Gastrocnemius medialis (tissue), 4 donors: ENCODE data around the gene CDH23. TPM values are rescaled to one million over a fixed set of nuclear protein-coding genes. Genes with fewer than 3 reads are reported as not detected.
A peak's percentile ranks its signal among the peaks of the same experiment; 100 is the strongest.

ENCODE experiments used
- ATAC-seq, 2 donors: fragments of 150-250 bp; one replicate each; pipeline ENCODE4 v1.9.1; 2016
- DNase-seq, 2 donors: peaks; one replicate each; pipeline ENCODE4 v3.0.0-alpha.2; 2019
- H3K27ac ChIP-seq, 4 donors: fragments of 200-600 bp; sonication (generic); 1 replicate in 1 of 4; 2 replicates in 3 of 4; pipeline ENCODE4 v1.5.1; 2016 to 2018; ENCODE audit warnings: mild to moderate bottlenecking in 2 of 4, moderate library complexity in 1 of 4
- H3K27me3 ChIP-seq, 3 donors: fragments of 200-600 bp; sonication (generic) in 2 of 3; 1 replicate in 1 of 3; 2 replicates in 2 of 3; pipeline versions ENCODE4 v1.5.1 to v1.6.0; 2016 to 2019; ENCODE audit warnings: mild to moderate bottlenecking in 1 of 3, moderate library complexity in 1 of 3
- H3K36me3 ChIP-seq, 2 donors: fragments of 200-600 bp; sonication (generic) in 1 of 2; one replicate each; pipeline ENCODE4 v1.5.1; 2017 to 2018
- H3K4me1 ChIP-seq, 2 donors: fragments of 200-600 bp; sonication (generic) in 1 of 2; one replicate each; pipeline ENCODE4 v1.5.1; 2016 to 2017; ENCODE audit warnings: mild to moderate bottlenecking in 2 of 2
- H3K4me3 ChIP-seq, 4 donors: fragments of 200-600 bp; sonication (generic) in 3 of 4; 1 replicate in 1 of 4; 2 replicates in 3 of 4; pipeline ENCODE4 v1.5.1; 2016 to 2019; ENCODE audit warnings: mild to moderate bottlenecking in 2 of 4
- H3K9me3 ChIP-seq, 3 donors: fragments of 200-600 bp; sonication (generic) in 2 of 3; 1 replicate in 1 of 3; 2 replicates in 2 of 3; pipeline ENCODE4 v1.5.1; 2016 to 2019
- POLR2A ChIP-seq, 2 donors: fragments of 450-650 bp; IDR thresholded peaks; one replicate each; pipeline ENCODE4 v1.6.1; 2017; ENCODE audit warnings: antibody characterized with exemption in 2 of 2, mild to moderate bottlenecking in 2 of 2, moderate library complexity in 2 of 2
- in situ Hi-C, 4 donors: fragments of 200-750 bp; cut with MboI; loops; one replicate each; pipeline versions ENCODE4 v1.15.0 to v1.8.0; 2017; ENCODE audit warnings: low sequenced_read_pairs in 4 of 4
- intact Hi-C: fragments of 100-400 bp; cut with DNase I; formaldehyde crosslinking; loops from one replicate; pipeline ENCODE4 v1.15.1; 2023; ENCODE audit warnings: low total_unique reads
- total RNA-seq, 4 donors: library from RNA; depleted of rRNA; stranded (reverse); fragments of >200 nt; gene quantifications; one replicate each; pipeline versions ENCODE4 v1.1.0 to v1.2.3, GENCODE V29; 2016
- TF ChIP-seq, protein P1 (sequence below), 5 experiments: fragments of 450-650 bp in 3 of 5; fragments of 200-600 bp in 2 of 5; sonication (generic) in 2 of 5; IDR thresholded peaks in 4 of 5; conservative IDR thresholded peaks in 1 of 5; 1 replicate in 4 of 5; 2 replicates in 1 of 5; pipeline ENCODE4 v1.5.1; 2016 to 2019; ENCODE audit warnings: antibody characterized with exemption in 5 of 5, mild to moderate bottlenecking in 3 of 5, moderate library complexity in 3 of 5

The CDH23 gene
- total RNA-seq, 4 donors from 2014 or later = 0.53 to 1.8 (median 1.2) TPM

- no peaks in the 10 kb centered on the region for H3K36me3 ChIP-seq
- H3K27me3 ChIP-seq = no peaks in the 10 kb centered on the region
- in situ Hi-C loops (no loop called here), intact Hi-C loops (no loop called here)
- no peak for DNase-seq
- no peaks in the 10 kb centered on the region for H3K9me3 ChIP-seq
- no peak overlapping the region for H3K4me3 ChIP-seq
- peaks cover 10 to 11% of the 10 kb centered on the region in 2 donors for H3K4me1 ChIP-seq
- peak overlapping the region in 2 of 4 donors; percentile 45 to 76 for H3K27ac ChIP-seq
- TF ChIP-seq, protein P1, sequence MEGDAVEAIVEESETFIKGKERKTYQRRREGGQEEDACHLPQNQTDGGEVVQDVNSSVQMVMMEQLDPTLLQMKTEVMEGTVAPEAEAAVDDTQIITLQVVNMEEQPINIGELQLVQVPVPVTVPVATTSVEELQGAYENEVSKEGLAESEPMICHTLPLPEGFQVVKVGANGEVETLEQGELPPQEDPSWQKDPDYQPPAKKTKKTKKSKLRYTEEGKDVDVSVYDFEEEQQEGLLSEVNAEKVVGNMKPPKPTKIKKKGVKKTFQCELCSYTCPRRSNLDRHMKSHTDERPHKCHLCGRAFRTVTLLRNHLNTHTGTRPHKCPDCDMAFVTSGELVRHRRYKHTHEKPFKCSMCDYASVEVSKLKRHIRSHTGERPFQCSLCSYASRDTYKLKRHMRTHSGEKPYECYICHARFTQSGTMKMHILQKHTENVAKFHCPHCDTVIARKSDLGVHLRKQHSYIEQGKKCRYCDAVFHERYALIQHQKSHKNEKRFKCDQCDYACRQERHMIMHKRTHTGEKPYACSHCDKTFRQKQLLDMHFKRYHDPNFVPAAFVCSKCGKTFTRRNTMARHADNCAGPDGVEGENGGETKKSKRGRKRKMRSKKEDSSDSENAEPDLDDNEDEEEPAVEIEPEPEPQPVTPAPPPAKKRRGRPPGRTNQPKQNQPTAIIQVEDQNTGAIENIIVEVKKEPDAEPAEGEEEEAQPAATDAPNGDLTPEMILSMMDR (IDR thresholded peaks at IDR 0.05 in 4 of 5, conservative IDR thresholded peaks at IDR 0.05 in 1 of 5) = no peak
- TF ChIP-seq POLR2A (IDR thresholded peaks at IDR 0.05) = no peak
- no peak for ATAC-seq
These were observed 116.8 kb downstream of the CDH23 start for GRCh38 chr10:71513540-71513853.

DNA sequence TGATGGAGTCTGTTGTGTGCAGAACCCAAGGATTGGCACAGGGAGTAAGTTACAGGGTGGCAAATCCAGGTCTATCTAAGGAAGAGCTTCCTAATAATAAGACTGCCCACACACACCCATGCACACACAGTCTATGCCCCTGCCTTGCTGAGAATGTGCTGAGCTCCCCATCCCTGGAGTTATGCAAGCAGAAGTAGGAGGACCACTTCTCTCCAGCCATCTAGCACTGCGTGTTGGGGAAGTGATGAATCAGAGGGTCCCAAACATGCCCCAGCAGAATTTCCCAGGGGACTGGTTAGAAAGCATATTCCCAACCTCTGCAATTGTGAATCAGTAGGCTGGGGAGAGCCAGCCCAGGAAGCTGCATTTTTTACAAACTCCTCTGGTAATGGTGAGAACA, 117.2 kb downstream of the CDH23 start:
- intact Hi-C loops = no loop called here

DNA sequence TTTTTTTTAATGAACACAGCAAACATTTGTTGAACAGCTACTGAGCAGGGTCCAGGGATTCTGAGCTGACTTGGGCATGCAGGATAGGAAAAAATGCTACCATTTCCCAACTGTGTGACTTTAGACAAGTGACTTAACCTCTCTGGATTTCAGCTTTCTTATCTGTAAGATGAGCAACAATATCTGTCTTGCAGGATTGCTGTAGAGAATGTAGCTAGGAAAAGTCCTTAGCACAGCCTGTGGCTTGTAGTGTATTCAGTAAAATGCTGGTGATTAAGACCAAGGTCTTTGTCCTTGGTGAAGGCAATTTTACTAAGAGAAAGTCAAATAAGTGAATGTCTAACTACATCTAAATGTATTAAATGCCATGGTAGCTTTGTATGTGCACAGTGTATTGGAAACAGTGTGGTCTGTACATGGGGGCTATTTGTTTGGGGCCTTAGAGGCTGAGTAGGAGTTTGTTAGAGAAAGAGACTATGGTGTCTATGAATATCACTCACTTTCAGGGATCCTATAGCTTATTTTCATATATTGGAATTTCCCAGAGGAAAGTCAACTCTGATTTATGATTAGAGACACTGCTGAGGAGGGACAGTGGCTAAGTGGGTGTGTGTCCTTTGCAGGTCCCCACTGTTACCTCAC, 118.9 kb downstream of the CDH23 start:
- no peak for ATAC-seq
- no peaks in the 10 kb centered on the region for H3K27me3 ChIP-seq
- TF ChIP-seq, protein P1 (IDR thresholded peaks at IDR 0.05 in 4 of 5, conservative IDR thresholded peaks at IDR 0.05 in 1 of 5) = no peak
- TF ChIP-seq POLR2A (IDR thresholded peaks at IDR 0.05) = no peak
- H3K9me3 ChIP-seq = no peaks in the 10 kb centered on the region
- peaks cover 10 to 11% of the 10 kb centered on the region in 2 donors for H3K4me1 ChIP-seq
- in situ Hi-C loops (no loop called here), intact Hi-C loops (no loop called here)
- no peak overlapping the region for H3K27ac ChIP-seq
- H3K36me3 ChIP-seq = no peaks in the 10 kb centered on the region
- no peak overlapping the region for H3K4me3 ChIP-seq
- DNase-seq = no peak

More for the DNA sequence above, 117.2 kb downstream of the CDH23 start:
- Histone ChIP-seq H3K27me3 (no peaks in the 10 kb centered on the region), H3K4me3 (no peak overlapping the region), H3K27ac (no peak overlapping the region), H3K4me1 (peaks cover 10 to 11% of the 10 kb centered on the region in 2 donors), H3K36me3 (no peaks in the 10 kb centered on the region), H3K9me3 (no peaks in the 10 kb centered on the region)
- TF ChIP-seq POLR2A (IDR thresholded peaks at IDR 0.05) = no peak
- TF ChIP-seq, protein P1 (IDR thresholded peaks at IDR 0.05 in 4 of 5, conservative IDR thresholded peaks at IDR 0.05 in 1 of 5) = no peak
- ATAC-seq = no peak
- no peak for DNase-seq
- in situ Hi-C loops = no loop called here

DNA sequence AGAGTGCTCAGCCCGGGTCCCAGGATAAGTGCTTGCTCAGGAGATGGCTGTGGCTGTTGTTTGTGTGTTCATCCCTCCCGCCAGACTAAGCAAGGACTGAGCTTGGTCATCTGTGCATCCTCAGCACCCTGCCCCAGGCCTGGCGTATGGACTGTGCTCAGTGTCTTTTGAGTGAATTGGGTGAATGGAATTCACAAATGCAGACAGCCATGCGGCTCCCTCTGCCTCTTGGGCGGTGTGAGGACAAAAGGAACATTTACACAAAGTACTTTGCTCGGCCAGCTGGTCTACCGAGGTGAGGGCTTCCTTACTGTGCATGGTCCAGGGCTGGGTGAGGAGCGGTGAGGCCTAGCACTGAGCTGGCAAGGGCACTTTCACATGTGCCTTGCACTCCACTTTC, 120.2 kb downstream of the CDH23 start:
- no peaks in the 10 kb centered on the region for H3K9me3 ChIP-seq
- intact Hi-C loops (no loop called here), in situ Hi-C loops (no loop called here)

More for the DNA sequence above, 120.2 kb downstream of the CDH23 start:
- Histone ChIP-seq H3K4me3 (no peak overlapping the region), H3K27me3 (no peaks in the 10 kb centered on the region), H3K4me1 (peaks cover 10 to 11% of the 10 kb centered on the region in 2 donors), H3K36me3 (no peaks in the 10 kb centered on the region), H3K27ac (no peak overlapping the region)
- DNase-seq (no peak), ATAC-seq (no peak)
- TF ChIP-seq, protein P1 (IDR thresholded peaks at IDR 0.05 in 4 of 5, conservative IDR thresholded peaks at IDR 0.05 in 1 of 5) = no peak
- TF ChIP-seq POLR2A (IDR thresholded peaks at IDR 0.05) = no peak
